22Rv1 (cell line): ENCODE measurements around the gene OR10A7.

Source experiments
- H3K27ac ChIP-seq: fragments of 450-650 bp; 2 replicates; pipeline ENCODE4 v1.5.1; 2017
- ZFX ChIP-seq: fragments of 450-650 bp; IDR thresholded peaks from 2 replicates; pipeline ENCODE4 v1.6.1; 2017; ENCODE audit warnings: antibody characterized with exemption, borderline replicate concordance
- TF ChIP-seq, protein P1 (sequence below): fragments of 450-650 bp; IDR thresholded peaks from 2 replicates; pipeline ENCODE4 v1.5.1; 2017; ENCODE audit warnings: mild to moderate bottlenecking

The OR10A7 gene

GRCh38 chr12:55226523-55226922 is 5.7 kb downstream of the OR10A7 start:
- H3K27ac ChIP-seq: no peak overlapping the region
- TF ChIP-seq, protein P1, sequence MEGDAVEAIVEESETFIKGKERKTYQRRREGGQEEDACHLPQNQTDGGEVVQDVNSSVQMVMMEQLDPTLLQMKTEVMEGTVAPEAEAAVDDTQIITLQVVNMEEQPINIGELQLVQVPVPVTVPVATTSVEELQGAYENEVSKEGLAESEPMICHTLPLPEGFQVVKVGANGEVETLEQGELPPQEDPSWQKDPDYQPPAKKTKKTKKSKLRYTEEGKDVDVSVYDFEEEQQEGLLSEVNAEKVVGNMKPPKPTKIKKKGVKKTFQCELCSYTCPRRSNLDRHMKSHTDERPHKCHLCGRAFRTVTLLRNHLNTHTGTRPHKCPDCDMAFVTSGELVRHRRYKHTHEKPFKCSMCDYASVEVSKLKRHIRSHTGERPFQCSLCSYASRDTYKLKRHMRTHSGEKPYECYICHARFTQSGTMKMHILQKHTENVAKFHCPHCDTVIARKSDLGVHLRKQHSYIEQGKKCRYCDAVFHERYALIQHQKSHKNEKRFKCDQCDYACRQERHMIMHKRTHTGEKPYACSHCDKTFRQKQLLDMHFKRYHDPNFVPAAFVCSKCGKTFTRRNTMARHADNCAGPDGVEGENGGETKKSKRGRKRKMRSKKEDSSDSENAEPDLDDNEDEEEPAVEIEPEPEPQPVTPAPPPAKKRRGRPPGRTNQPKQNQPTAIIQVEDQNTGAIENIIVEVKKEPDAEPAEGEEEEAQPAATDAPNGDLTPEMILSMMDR: no peak
- no peak for TF ChIP-seq ZFX

DNA sequence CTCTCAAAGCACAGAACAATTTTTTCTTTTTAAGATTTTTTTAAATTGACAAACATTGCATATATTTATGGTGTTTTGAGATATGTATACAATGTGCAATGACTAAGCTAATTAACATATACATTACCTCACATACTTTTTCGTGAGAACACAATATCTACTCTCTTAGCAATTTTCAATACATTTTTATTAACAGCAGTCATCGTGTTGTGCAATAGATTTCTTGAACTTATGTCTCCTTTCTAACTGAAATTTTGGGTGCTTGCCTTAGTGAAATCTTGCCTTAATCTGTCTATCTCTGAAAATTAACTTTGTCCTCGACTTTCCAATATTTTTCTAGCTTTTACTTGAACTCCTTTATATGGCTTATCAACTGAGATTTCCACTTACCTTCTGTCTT is 6.8 kb downstream of the OR10A7 start:
- TF ChIP-seq ZFX: no peak
- TF ChIP-seq, protein P1: no peak
- H3K27ac ChIP-seq: no peak overlapping the region

GRCh38 chr12:55244309-55244708 is 23.5 kb downstream of the OR10A7 start, which contains the start of gene OR6C74:
Gene OR6C74, plus strand, starts transcription at chr12:55244609. Its CDS starts 2,679 bp downstream, at chr12:55247288.
- H3K27ac ChIP-seq: no peak within 1 kb of the TSS
- TF ChIP-seq, protein P1: no peak
- TF ChIP-seq ZFX: no peak

- no peak for TF ChIP-seq ZFX
- TF ChIP-seq, protein P1: no peak
- H3K27ac ChIP-seq: no peak overlapping the region
Observed at GRCh38 chr12:55246159-55246558, 25.3 kb downstream of the OR10A7 start.

GRCh38 chr12:55250944-55251343 is 30.1 kb downstream of the OR10A7 start:
- TF ChIP-seq, protein P1: no peak
- no peak for TF ChIP-seq ZFX
- H3K27ac ChIP-seq: no peak overlapping the region

DNA sequence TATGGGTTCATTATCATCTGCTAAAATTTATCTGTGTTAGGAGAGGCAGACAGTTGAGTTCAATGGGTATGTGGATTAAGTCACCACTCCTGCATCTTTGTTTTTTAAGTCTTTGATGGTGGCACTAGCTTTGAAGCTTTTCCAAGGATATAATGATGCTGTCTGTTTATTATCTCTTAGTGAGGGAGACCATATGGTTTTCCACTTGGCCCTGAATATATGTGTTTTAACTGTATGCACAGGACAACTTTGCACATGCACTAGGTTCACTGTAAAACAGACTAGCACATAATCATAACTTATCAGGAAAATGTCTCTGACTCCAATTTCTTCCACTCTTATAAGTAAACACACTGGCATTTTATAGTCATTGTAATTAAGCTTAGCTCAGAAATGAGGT is 32.5 kb downstream of the OR10A7 start:
- H3K27ac ChIP-seq: no peak overlapping the region
- TF ChIP-seq, protein P1: no peak

DNA sequence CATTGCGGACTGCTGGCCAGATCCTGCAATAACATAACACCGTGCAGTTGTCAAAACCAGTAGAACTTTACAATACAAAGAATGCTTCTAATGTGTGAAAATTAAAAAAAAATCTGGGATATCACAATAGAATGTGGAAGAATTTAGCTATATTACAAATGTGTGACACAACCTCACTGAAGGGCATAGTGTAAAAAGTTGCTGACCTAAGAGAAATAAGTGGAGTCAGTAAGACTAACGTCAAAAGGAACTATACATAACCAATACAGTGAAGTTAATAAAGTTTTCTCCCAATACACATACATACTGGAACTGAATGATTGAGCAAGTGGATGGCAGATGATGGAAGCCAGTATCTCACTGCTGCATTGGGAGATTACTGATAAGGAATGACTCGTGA is 36.0 kb downstream of the OR10A7 start:
- TF ChIP-seq ZFX: no peak
- TF ChIP-seq, protein P1: no peak

More for the DNA sequence above, 36.0 kb downstream of the OR10A7 start:
- H3K27ac ChIP-seq: no peak overlapping the region
